ENCODE measurements around the gene PDZD7.

PDZD7 gene

GRCh38 chr10:101054876-101055275, 23.9 kb upstream of the PDZD7 start:
- H3K4me1 ChIP-seq (ENCODE audit: control insufficient read depth, insufficient read depth, low read length) = peaks cover 6% of the 10 kb centered on the region
- no peak for TF ChIP-seq PRDM10 (tag by site-specific recombination; IDR thresholded peaks at IDR 0.05)
- no peaks in the 10 kb centered on the region for H3K9me3 ChIP-seq (ENCODE audit: control insufficient read depth, insufficient read depth, low read depth, low read length)
- ChIA-PET CTCF (interaction anchor here (1.2 to 7.0 kb wide), 4 partner anchors 9 to 87 kb away, joined by 4 to 96 read pairs (median 50); no protein-coding TSS in a partner anchor), POLR2A (interaction anchor here (1.0 to 1.3 kb wide), 2 partner anchors 11 to 12 kb away, joined by 5 to 6 read pairs; no protein-coding TSS in a partner anchor)
- no peak overlapping the region for H3K4me3 ChIP-seq (ENCODE audit: low read depth, low read length)
- peaks cover 13 to 21% of the 10 kb centered on the region in 2 experiments; a peak in 2 of 3 replicates for H3K36me3 ChIP-seq (ENCODE audit: control insufficient read depth in 2 of 2, insufficient read depth in 1 of 2, low read length in 2 of 2)
- no peak overlapping the region for H3K27ac ChIP-seq (ENCODE audit: extremely low read depth, low read depth, low read length)

GRCh38 chr10:101054351-101054750, 23.4 kb upstream of the PDZD7 start:
- ChIA-PET POLR2A (interaction anchor here (1.0 kb wide), 1 partner anchor 11 kb away, joined by 5 read pairs; no protein-coding TSS in a partner anchor), CTCF (interaction anchor here (0.6 to 7.0 kb wide), 6 partner anchors 12 to 830 kb away, joined by 3 to 96 read pairs (median 7); no protein-coding TSS in a partner anchor)
- Histone ChIP-seq H3K27ac (ENCODE audit: extremely low read depth, low read depth, low read length) (no peak overlapping the region), H3K36me3 (ENCODE audit: control insufficient read depth in 2 of 2, insufficient read depth in 1 of 2, low read length in 2 of 2) (peaks cover 13 to 21% of the 10 kb centered on the region in 2 experiments; a peak in 2 of 3 replicates), H3K4me3 (ENCODE audit: low read depth, low read length) (no peak overlapping the region), H3K9me3 (ENCODE audit: control insufficient read depth, insufficient read depth, low read depth, low read length) (no peaks in the 10 kb centered on the region), H3K4me1 (ENCODE audit: control insufficient read depth, insufficient read depth, low read length) (peaks cover 6% of the 10 kb centered on the region)
- TF ChIP-seq OVOL3 (tag by site-specific recombination; IDR thresholded peaks at IDR 0.05) = no peak
- no peak for TF ChIP-seq ZNF404 (tag by site-specific recombination; IDR thresholded peaks at IDR 0.05)
- TF ChIP-seq MZF1 (tag by site-specific recombination; IDR thresholded peaks at IDR 0.05; ENCODE audit: borderline replicate concordance) = no peak
- no peak for TF ChIP-seq GLIS2 (tag by site-specific recombination; IDR thresholded peaks at IDR 0.05)
- no peak for TF ChIP-seq SP7 (tag by site-specific recombination; IDR thresholded peaks at IDR 0.05)
- no peak for TF ChIP-seq ZNF449 (tag by site-specific recombination; IDR thresholded peaks at IDR 0.05)
- TF ChIP-seq PRDM2 (tag by site-specific recombination; IDR thresholded peaks at IDR 0.05; ENCODE audit: borderline replicate concordance) = no peak
- no peak for TF ChIP-seq ZNF571 (tag by site-specific recombination; IDR thresholded peaks at IDR 0.05)
- no peak for TF ChIP-seq ZNF670 (tag by site-specific recombination; IDR thresholded peaks at IDR 0.05; ENCODE audit: low read depth)
